LNCaP clone FGC (cell line): Measurements from ENCODE around the gene GAREM1.
A peak's percentile ranks its signal among the peaks of the same experiment; 100 is the strongest.

Experiments
- DNase-seq: peaks from one replicate; pipeline ENCODE4 v3.0.0-alpha.2; 2011; ENCODE audit warnings: low read depth
- H3K4me3 ChIP-seq: 2 replicates; pipeline ENCODE4 v1.5.1; 2011; ENCODE audit warnings: mild to moderate bottlenecking, low read depth, low read length, control low read depth
- TF ChIP-seq, protein P1 (sequence below): IDR thresholded peaks from 2 replicates; pipeline ENCODE4 v1.5.1; 2012; ENCODE audit warnings: mild to moderate bottlenecking; ENCODE audit not compliant: control insufficient read depth, insufficient read depth; ENCODE audit errors: extremely low read depth

GAREM1 gene

GRCh38 chr18:32337347-32337746, 133.3 kb downstream of the GAREM1 start:
- no peak for DNase-seq
- TF ChIP-seq, protein P1, sequence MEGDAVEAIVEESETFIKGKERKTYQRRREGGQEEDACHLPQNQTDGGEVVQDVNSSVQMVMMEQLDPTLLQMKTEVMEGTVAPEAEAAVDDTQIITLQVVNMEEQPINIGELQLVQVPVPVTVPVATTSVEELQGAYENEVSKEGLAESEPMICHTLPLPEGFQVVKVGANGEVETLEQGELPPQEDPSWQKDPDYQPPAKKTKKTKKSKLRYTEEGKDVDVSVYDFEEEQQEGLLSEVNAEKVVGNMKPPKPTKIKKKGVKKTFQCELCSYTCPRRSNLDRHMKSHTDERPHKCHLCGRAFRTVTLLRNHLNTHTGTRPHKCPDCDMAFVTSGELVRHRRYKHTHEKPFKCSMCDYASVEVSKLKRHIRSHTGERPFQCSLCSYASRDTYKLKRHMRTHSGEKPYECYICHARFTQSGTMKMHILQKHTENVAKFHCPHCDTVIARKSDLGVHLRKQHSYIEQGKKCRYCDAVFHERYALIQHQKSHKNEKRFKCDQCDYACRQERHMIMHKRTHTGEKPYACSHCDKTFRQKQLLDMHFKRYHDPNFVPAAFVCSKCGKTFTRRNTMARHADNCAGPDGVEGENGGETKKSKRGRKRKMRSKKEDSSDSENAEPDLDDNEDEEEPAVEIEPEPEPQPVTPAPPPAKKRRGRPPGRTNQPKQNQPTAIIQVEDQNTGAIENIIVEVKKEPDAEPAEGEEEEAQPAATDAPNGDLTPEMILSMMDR: no peak
- no peak overlapping the region for H3K4me3 ChIP-seq

- no peak for DNase-seq
- no peak overlapping the region for H3K4me3 ChIP-seq
- TF ChIP-seq, protein P1: no peak
These were observed 135.5 kb downstream of the GAREM1 start for GRCh38 chr18:32335228-32335627.

GRCh38 chr18:32333781-32334180, 136.9 kb downstream of the GAREM1 start:
- DNase-seq: no peak

GRCh38 chr18:32332708-32333107, 138.0 kb downstream of the GAREM1 start:
- DNase-seq: no peak
- H3K4me3 ChIP-seq: no peak overlapping the region
- TF ChIP-seq, protein P1: no peak

More at GRCh38 chr18:32333781-32334180, 136.9 kb downstream of the GAREM1 start:
- TF ChIP-seq, protein P1: peak; percentile 42
- no peak overlapping the region for H3K4me3 ChIP-seq

DNA sequence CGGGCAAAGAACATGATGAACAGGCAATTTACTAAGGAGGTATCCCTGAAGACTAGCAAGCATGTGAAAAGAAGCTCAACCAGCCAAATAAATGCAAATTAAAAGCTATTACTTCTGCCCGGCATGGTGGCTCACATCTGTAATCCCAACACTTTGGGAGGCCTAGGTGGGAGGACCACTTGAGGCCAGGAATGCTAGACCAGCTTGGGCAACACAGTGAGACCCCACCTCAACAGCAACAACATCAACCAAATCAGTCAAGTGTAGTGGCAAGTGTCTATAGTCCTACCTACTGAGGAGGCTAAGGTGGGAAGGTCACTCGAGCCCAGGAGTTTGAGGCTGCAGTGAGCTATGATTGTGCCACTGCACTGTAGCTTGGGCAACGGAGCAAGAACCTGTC, 141.7 kb downstream of the GAREM1 start:
- H3K4me3 ChIP-seq: no peak overlapping the region
- TF ChIP-seq, protein P1: no peak
- no peak for DNase-seq

DNA sequence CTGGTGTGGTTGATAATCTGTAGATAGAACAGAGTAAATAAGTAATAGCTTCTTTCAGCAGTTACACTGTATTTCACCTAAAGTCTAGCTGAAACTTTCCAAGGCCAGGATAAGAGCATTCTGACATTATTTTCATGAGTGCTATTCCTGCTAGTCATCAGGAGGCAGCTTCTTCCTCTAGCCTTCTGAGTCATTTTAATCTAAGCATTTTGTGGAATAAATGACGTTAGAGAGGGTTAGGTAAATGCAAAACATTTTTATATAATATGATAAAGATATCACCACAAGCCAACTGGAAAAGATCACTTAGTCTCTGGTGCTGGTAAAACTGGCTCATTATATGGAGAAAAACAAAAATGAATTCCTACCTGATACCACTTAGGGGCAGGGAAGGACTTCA, 142.3 kb downstream of the GAREM1 start:
- no peak overlapping the region for H3K4me3 ChIP-seq
- DNase-seq: no peak
- TF ChIP-seq, protein P1: no peak
